ENCODE results near the gene UBE2R2. TPM values are rescaled to one million over a fixed set of nuclear protein-coding genes. Genes with fewer than 3 reads are reported as not detected.

The UBE2R2 gene
- total and polyA plus RNA-seq, 4 donors = 18.1 to 35.4 (median 26.6) TPM

GRCh38 chr9:33881635-33882034, 64.7 kb downstream of the UBE2R2 start:
- Histone ChIP-seq H3K9me3 (ENCODE audit: control insufficient read depth, low read length) (no peaks in the 10 kb centered on the region), H3K27me3 (ENCODE audit: control insufficient read depth in 1 of 2, insufficient read depth in 2 of 2, low read length in 1 of 2) (no peaks in the 10 kb centered on the region), H3K4me3 (ENCODE audit: low read length in 2 of 2) (no peak overlapping the region), H3K36me3 (ENCODE audit: control insufficient read depth in 1 of 2, insufficient read depth in 2 of 2, low read length in 1 of 2) (no peaks in the 10 kb centered on the region), H3K27ac (ENCODE audit: low read depth in 1 of 2, low read length in 2 of 2) (no peak overlapping the region), H3K4me1 (ENCODE audit: control insufficient read depth in 1 of 2, insufficient read depth in 2 of 2, low read length in 2 of 2) (peaks cover 2 to 5% of the 10 kb centered on the region in 2 donors)
- intact Hi-C loops (cut with DNase I) = no loop called here
- 3 to 5% methylated on average over 1 of the region's 1 CpG for WGBS, 2 donors
- no peak for DNase-seq
- ATAC-seq (ENCODE audit: low FRiP score) = no peak

DNA sequence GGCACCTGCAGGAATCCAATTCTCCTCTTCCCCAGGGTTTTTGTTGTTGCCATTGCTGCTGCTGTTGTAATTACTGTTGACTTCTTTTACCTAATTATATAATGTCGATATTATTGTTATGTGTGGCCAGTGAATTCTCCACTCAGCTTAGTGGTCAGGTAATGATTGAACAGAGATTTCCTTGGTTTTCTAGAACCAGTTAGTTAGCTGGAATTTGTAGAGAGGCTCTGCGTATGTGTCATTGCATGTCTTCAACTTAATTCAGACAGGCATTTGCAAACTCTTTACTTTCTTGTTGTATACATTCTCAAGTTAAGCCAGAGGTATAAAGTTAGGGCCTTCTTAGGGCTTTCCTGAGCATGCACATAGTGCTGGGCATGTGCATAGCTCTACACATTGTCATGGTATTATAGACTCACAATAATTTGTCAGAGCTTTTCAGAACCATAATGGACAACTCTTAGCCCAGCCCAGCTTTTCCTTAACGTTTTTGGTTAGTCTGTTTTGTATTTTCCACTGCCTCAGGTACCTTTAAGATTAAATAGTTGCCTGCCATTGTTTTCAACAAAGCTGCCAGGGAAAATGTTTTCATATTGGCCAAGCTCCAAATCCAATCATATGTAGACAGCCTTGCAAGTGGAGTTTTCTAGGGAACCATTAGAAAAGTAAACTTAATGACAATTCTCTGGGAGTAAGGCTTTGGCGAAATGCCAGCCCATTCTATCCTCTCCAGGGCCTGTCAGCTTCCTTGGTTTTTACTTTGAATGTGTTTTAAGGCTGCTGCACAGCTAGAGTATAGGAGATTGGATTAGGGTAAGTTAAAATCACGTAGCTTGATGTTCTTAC, 68.1 kb downstream of the UBE2R2 start:
- Histone ChIP-seq H3K36me3 (ENCODE audit: control insufficient read depth in 1 of 2, insufficient read depth in 2 of 2, low read length in 1 of 2) (no peaks in the 10 kb centered on the region), H3K9me3 (ENCODE audit: control insufficient read depth, low read length) (no peaks in the 10 kb centered on the region), H3K27ac (ENCODE audit: low read depth in 1 of 2, low read length in 2 of 2) (no peak overlapping the region), H3K4me1 (ENCODE audit: control insufficient read depth in 1 of 2, insufficient read depth in 2 of 2, low read length in 2 of 2) (peaks cover 0 to 5% of the 10 kb centered on the region in 2 donors), H3K27me3 (ENCODE audit: control insufficient read depth in 1 of 2, insufficient read depth in 2 of 2, low read length in 1 of 2) (no peaks in the 10 kb centered on the region), H3K4me3 (ENCODE audit: low read length in 2 of 2) (no peak overlapping the region)
- ATAC-seq (ENCODE audit: low FRiP score) (no peak), DNase-seq (no peak)
- intact Hi-C loops (cut with DNase I) = no loop called here
- WGBS, 2 donors = 41 to 43% methylated on average over 5 of the region's 5 CpGs

GRCh38 chr9:33885948-33886347, 69.0 kb downstream of the UBE2R2 start:
- WGBS, 2 donors = 28 to 34% methylated on average over 2 of the region's 2 CpGs
- Histone ChIP-seq H3K4me1 (ENCODE audit: control insufficient read depth in 1 of 2, insufficient read depth in 2 of 2, low read length in 2 of 2) (peaks cover 0 to 5% of the 10 kb centered on the region in 2 donors), H3K36me3 (ENCODE audit: control insufficient read depth in 1 of 2, insufficient read depth in 2 of 2, low read length in 1 of 2) (no peaks in the 10 kb centered on the region), H3K27ac (ENCODE audit: low read depth in 1 of 2, low read length in 2 of 2) (no peak overlapping the region), H3K4me3 (ENCODE audit: low read length in 2 of 2) (no peak overlapping the region), H3K27me3 (ENCODE audit: control insufficient read depth in 1 of 2, insufficient read depth in 2 of 2, low read length in 1 of 2) (no peaks in the 10 kb centered on the region), H3K9me3 (ENCODE audit: control insufficient read depth, low read length) (no peaks in the 10 kb centered on the region)
- DNase-seq (no peak), ATAC-seq (ENCODE audit: low FRiP score) (no peak)
- intact Hi-C loops (cut with DNase I) = no loop called here

DNA sequence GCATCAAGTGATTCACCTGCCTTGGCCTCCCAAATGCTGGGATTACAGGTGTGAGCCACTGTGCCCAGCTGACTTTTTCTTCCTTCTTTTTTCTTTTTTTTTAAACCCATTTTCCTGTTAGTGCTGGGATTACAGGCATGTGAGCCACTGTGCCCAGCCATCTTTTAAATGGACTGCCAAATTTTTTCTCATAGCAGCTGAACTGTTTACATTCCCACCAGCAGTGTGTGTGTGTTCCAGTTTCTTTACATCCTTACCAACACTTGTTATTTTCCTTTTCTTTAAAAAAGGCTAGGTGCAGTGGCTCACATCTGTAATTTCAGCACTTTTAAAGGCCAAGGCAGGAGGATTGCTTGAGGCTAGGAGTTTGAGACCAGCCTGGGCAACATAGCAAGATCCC, 76.9 kb downstream of the UBE2R2 start:
- ATAC-seq (ENCODE audit: low FRiP score) (no peak), DNase-seq (no peak)
- intact Hi-C loops (cut with DNase I) = no loop called here

DNA sequence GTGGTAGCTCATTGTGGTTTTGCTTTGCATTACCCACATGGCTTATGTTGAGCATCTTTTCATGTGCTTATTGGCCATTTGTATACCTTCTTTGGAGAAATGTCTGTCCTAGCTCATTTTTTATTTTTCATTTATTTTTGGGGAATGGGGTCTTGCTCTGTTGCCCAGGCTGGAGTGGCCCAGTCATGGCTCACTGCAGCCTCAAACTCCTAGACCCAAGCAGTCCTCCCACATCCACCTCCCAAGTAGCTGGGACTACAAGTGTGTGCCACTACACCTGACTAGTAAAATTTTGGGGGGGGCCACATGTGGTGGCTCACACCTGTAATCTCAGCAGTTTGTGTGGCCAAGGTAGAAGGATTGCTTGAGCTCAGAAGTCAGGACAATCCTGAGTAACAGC, 77.4 kb downstream of the UBE2R2 start:
- intact Hi-C loops (cut with DNase I) = no loop called here
- Histone ChIP-seq H3K36me3 (ENCODE audit: control insufficient read depth in 1 of 2, insufficient read depth in 2 of 2, low read length in 1 of 2) (no peaks in the 10 kb centered on the region), H3K9me3 (ENCODE audit: control insufficient read depth, low read length) (no peaks in the 10 kb centered on the region), H3K27ac (ENCODE audit: low read depth in 1 of 2, low read length in 2 of 2) (no peak overlapping the region), H3K27me3 (ENCODE audit: control insufficient read depth in 1 of 2, insufficient read depth in 2 of 2, low read length in 1 of 2) (no peaks in the 10 kb centered on the region), H3K4me3 (ENCODE audit: low read length in 2 of 2) (no peak overlapping the region), H3K4me1 (ENCODE audit: control insufficient read depth in 1 of 2, insufficient read depth in 2 of 2, low read length in 2 of 2) (no peaks in the 10 kb centered on the region)
- DNase-seq = no peak
- ATAC-seq (ENCODE audit: low FRiP score) = no peak

More for the DNA sequence above, 76.9 kb downstream of the UBE2R2 start:
- Histone ChIP-seq H3K27me3 (ENCODE audit: control insufficient read depth in 1 of 2, insufficient read depth in 2 of 2, low read length in 1 of 2) (no peaks in the 10 kb centered on the region), H3K4me1 (ENCODE audit: control insufficient read depth in 1 of 2, insufficient read depth in 2 of 2, low read length in 2 of 2) (no peaks in the 10 kb centered on the region), H3K36me3 (ENCODE audit: control insufficient read depth in 1 of 2, insufficient read depth in 2 of 2, low read length in 1 of 2) (no peaks in the 10 kb centered on the region), H3K9me3 (ENCODE audit: control insufficient read depth, low read length) (no peaks in the 10 kb centered on the region), H3K27ac (ENCODE audit: low read depth in 1 of 2, low read length in 2 of 2) (no peak overlapping the region), H3K4me3 (ENCODE audit: low read length in 2 of 2) (no peak overlapping the region)

- no peak for ATAC-seq (ENCODE audit: low FRiP score)
- intact Hi-C loops (cut with DNase I) = no loop called here
- Histone ChIP-seq H3K4me1 (ENCODE audit: control insufficient read depth in 1 of 2, insufficient read depth in 2 of 2, low read length in 2 of 2) (peaks cover 3 to 9% of the 10 kb centered on the region in 2 donors), H3K27me3 (ENCODE audit: control insufficient read depth in 1 of 2, insufficient read depth in 2 of 2, low read length in 1 of 2) (no peaks in the 10 kb centered on the region), H3K4me3 (ENCODE audit: low read length in 2 of 2) (no peak overlapping the region), H3K9me3 (ENCODE audit: control insufficient read depth, low read length) (no peaks in the 10 kb centered on the region), H3K36me3 (ENCODE audit: control insufficient read depth in 1 of 2, insufficient read depth in 2 of 2, low read length in 1 of 2) (no peaks in the 10 kb centered on the region), H3K27ac (ENCODE audit: low read depth in 1 of 2, low read length in 2 of 2) (no peak overlapping the region)
- WGBS, 2 donors = 56 to 63% methylated on average over 4 of the region's 4 CpGs
- no peak for DNase-seq
Observed at GRCh38 chr9:33903157-33903780, 86.3 kb downstream of the UBE2R2 start.

GRCh38 chr9:33905137-33905536, 88.2 kb downstream of the UBE2R2 start:
- no peak for ATAC-seq (ENCODE audit: low FRiP score)

DNA sequence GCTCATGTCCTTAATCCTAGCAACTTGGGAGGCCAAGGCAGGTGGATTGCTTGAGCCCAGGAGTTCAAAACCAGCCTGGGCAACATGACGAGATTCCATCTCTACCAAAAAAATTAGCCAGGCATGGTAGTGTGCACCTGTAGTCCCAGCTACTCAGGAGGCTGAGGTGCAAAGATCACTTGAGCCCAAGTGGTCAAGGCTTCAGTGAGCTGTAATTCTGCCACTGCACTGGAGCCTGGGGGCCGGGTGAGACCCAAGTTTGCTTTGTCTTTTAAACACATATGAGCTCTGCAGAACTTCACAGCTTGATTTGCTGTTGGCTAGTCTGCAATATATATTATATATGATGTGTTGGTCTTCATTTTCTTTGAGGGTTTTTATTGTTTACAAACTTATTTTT, 89.8 kb downstream of the UBE2R2 start:
- H3K27ac ChIP-seq (ENCODE audit: low read depth in 1 of 2, low read length in 2 of 2) = no peak overlapping the region
- ATAC-seq (ENCODE audit: low FRiP score) = no peak
- 94 to 96% methylated on average over 2 of the region's 2 CpGs for WGBS, 2 donors
- intact Hi-C loops (cut with DNase I) = no loop called here
- H3K9me3 ChIP-seq (ENCODE audit: control insufficient read depth, low read length) = no peaks in the 10 kb centered on the region
- no peak overlapping the region for H3K4me3 ChIP-seq (ENCODE audit: low read length in 2 of 2)
- DNase-seq = no peak
- no peaks in the 10 kb centered on the region for H3K36me3 ChIP-seq (ENCODE audit: control insufficient read depth in 1 of 2, insufficient read depth in 2 of 2, low read length in 1 of 2)
- no peaks in the 10 kb centered on the region for H3K27me3 ChIP-seq (ENCODE audit: control insufficient read depth in 1 of 2, insufficient read depth in 2 of 2, low read length in 1 of 2)
- H3K4me1 ChIP-seq (ENCODE audit: control insufficient read depth in 1 of 2, insufficient read depth in 2 of 2, low read length in 2 of 2) = peaks cover 3 to 9% of the 10 kb centered on the region in 2 donors

More at GRCh38 chr9:33905137-33905536, 88.2 kb downstream of the UBE2R2 start:
- Histone ChIP-seq H3K9me3 (ENCODE audit: control insufficient read depth, low read length) (no peaks in the 10 kb centered on the region), H3K4me3 (ENCODE audit: low read length in 2 of 2) (no peak overlapping the region), H3K36me3 (ENCODE audit: control insufficient read depth in 1 of 2, insufficient read depth in 2 of 2, low read length in 1 of 2) (no peaks in the 10 kb centered on the region), H3K27me3 (ENCODE audit: control insufficient read depth in 1 of 2, insufficient read depth in 2 of 2, low read length in 1 of 2) (no peaks in the 10 kb centered on the region), H3K4me1 (ENCODE audit: control insufficient read depth in 1 of 2, insufficient read depth in 2 of 2, low read length in 2 of 2) (peaks cover 3 to 9% of the 10 kb centered on the region in 2 donors), H3K27ac (ENCODE audit: low read depth in 1 of 2, low read length in 2 of 2) (no peak overlapping the region)
- intact Hi-C loops (cut with DNase I) = no loop called here
- no peak for DNase-seq
- WGBS, 2 donors = 57 to 61% methylated on average over 1 of the region's 1 CpG

GRCh38 chr9:33907347-33907746, 90.4 kb downstream of the UBE2R2 start:
- ATAC-seq (ENCODE audit: low FRiP score) (no peak), DNase-seq (no peak)
- intact Hi-C loops (cut with DNase I) = no loop called here
- Histone ChIP-seq H3K27me3 (ENCODE audit: control insufficient read depth in 1 of 2, insufficient read depth in 2 of 2, low read length in 1 of 2) (no peaks in the 10 kb centered on the region), H3K36me3 (ENCODE audit: control insufficient read depth in 1 of 2, insufficient read depth in 2 of 2, low read length in 1 of 2) (no peaks in the 10 kb centered on the region), H3K4me1 (ENCODE audit: control insufficient read depth in 1 of 2, insufficient read depth in 2 of 2, low read length in 2 of 2) (peaks cover 3 to 9% of the 10 kb centered on the region in 2 donors), H3K27ac (ENCODE audit: low read depth in 1 of 2, low read length in 2 of 2) (no peak overlapping the region), H3K4me3 (ENCODE audit: low read length in 2 of 2) (no peak overlapping the region), H3K9me3 (ENCODE audit: control insufficient read depth, low read length) (no peaks in the 10 kb centered on the region)
- 64 to 67% methylated on average over 4 of the region's 4 CpGs for WGBS, 2 donors

Data from aorta (tissue), 5 donors.